IMR-90 (cell line): ENCODE results near the gene COX7A2L. TPM values are rescaled to one million over a fixed set of nuclear protein-coding genes. Genes with fewer than 3 reads are reported as not detected.
"Not testable (repeated sequence)": the region's sequence is repeated elsewhere in the genome, so short reads cannot be mapped to it uniquely, and the experiment has no call there.

Experiments used
- ATAC-seq: fragments of 200-7000 bp; cut with Tn5 transposase; 2 replicates; pipeline ENCODE4 v1.9.1; 2020; ENCODE audit warnings: low read depth, mild to moderate bottlenecking, moderate library complexity
- BruUV-seq: library from RNA; stranded (reverse); fragments of 400-500 nt; replicated peaks from 2 replicates; lab custom pipeline; 2021; lab: Mats Ljungman, UMichigan
- CTCF ChIA-PET: fragments of 300-600 bp; formaldehyde crosslinking; extraction: SDS; loops from one replicate; lab custom pipeline; 2021; ENCODE audit warnings: antibody characterized with exemption; lab: Yijun Ruan, JAX
- POLR2A ChIA-PET: fragments of 300-600 bp; sonication (Branson Sonifier 250); formaldehyde crosslinking; loops from one replicate; lab custom pipeline; 2022; ENCODE audit warnings: antibody characterized with exemption; ENCODE audit not compliant: unreplicated experiment; lab: Charles Lee
- DNase-seq: peaks from one replicate; pipeline ENCODE4 v3.0.0; 2013
- H2AFZ ChIP-seq: replicated peaks from 2 replicates; pipeline ENCODE3; 2013; ENCODE audit warnings: low read length, mild to moderate bottlenecking; ENCODE audit not compliant: poor library complexity
- H2AK5ac ChIP-seq: 2 replicates; pipeline ENCODE4 v1.6.1; 2013; ENCODE audit warnings: low read depth, low read length, inconsistent platforms
- H2AK9ac ChIP-seq: replicated peaks from 2 replicates; pipeline ENCODE3; 2013; ENCODE audit warnings: mild to moderate bottlenecking, low read depth, low read length, moderate library complexity; ENCODE audit not compliant: poor library complexity
- H2BK120ac ChIP-seq: 2 replicates; pipeline ENCODE4 v1.6.1; 2013; ENCODE audit warnings: low read depth, low read length, inconsistent platforms
- H2BK15ac ChIP-seq: 3 replicates; pipeline ENCODE4 v1.6.1; 2013; ENCODE audit warnings: low read depth, low read length, inconsistent platforms
- H2BK20ac ChIP-seq: 2 replicates; pipeline ENCODE4 v1.6.1; 2013; ENCODE audit warnings: low read depth, mild to moderate bottlenecking, inconsistent platforms, low read length, moderate library complexity
- H2BK5ac ChIP-seq: 2 replicates; pipeline ENCODE4 v1.6.1; 2013; ENCODE audit warnings: mild to moderate bottlenecking, low read depth, low read length, inconsistent platforms; ENCODE audit not compliant: poor library complexity, severe bottlenecking
- H3K14ac ChIP-seq: replicated peaks from 2 replicates; pipeline ENCODE4 v1.6.1; 2013; ENCODE audit warnings: low read depth, low read length, inconsistent platforms
- H3K18ac ChIP-seq: 2 replicates; pipeline ENCODE4 v1.6.1; 2013; ENCODE audit warnings: low read depth, low read length, control low read depth
- H3K23ac ChIP-seq: 2 replicates; pipeline ENCODE4 v1.6.1; 2013; ENCODE audit warnings: low read depth, low read length, inconsistent platforms
- H3K27ac ChIP-seq: 2 replicates; pipeline ENCODE4 v1.5.1; 2013; ENCODE audit warnings: mild to moderate bottlenecking, control low read depth, low read length; ENCODE audit not compliant: insufficient read depth
- H3K27me3 ChIP-seq: 2 replicates; pipeline ENCODE4 v1.6.1; 2013; ENCODE audit warnings: low read length; ENCODE audit not compliant: control insufficient read depth, insufficient read depth
- H3K36me3 ChIP-seq: 2 replicates; pipeline ENCODE4 v1.6.1; 2013; ENCODE audit warnings: low read length, mixed read lengths; ENCODE audit not compliant: control insufficient read depth, insufficient read depth
- H3K4ac ChIP-seq: 2 replicates; pipeline ENCODE4 v1.6.1; 2013; ENCODE audit warnings: low read depth, low read length, inconsistent platforms
- H3K4me1 ChIP-seq: 2 replicates; pipeline ENCODE4 v1.6.1; 2013; ENCODE audit warnings: low read length, mixed read lengths; ENCODE audit not compliant: control insufficient read depth, insufficient read depth
- H3K4me2 ChIP-seq: 2 replicates; pipeline ENCODE4 v1.6.1; 2013; ENCODE audit warnings: low read depth, mild to moderate bottlenecking, control low read depth, low read length, moderate library complexity
- H3K4me3 ChIP-seq: 2 replicates; pipeline ENCODE4 v1.5.1; 2013; ENCODE audit warnings: low read depth, mild to moderate bottlenecking, control low read depth, low read length, moderate library complexity; ENCODE audit not compliant: insufficient read depth
- H3K56ac ChIP-seq: 2 replicates; pipeline ENCODE4 v1.6.1; 2013; ENCODE audit warnings: low read length, inconsistent platforms; ENCODE audit not compliant: insufficient read depth; ENCODE audit errors: extremely low read depth
- H3K79me1 ChIP-seq, 2 experiments: 2 replicates each; pipeline ENCODE4 v1.6.1; 2013; ENCODE audit warnings: low read length in 2 of 2, inconsistent platforms in 1 of 2, low read depth in 1 of 2
- H3K9ac ChIP-seq: 2 replicates; pipeline ENCODE4 v1.6.1; 2013; ENCODE audit warnings: low read depth, low read length, control low read depth
- H3K9me1 ChIP-seq: 2 replicates; pipeline ENCODE4 v1.6.1; 2013; ENCODE audit warnings: low read length, inconsistent platforms; ENCODE audit not compliant: insufficient read depth
- H3K9me3 ChIP-seq: 2 replicates; pipeline ENCODE4 v1.6.1; 2013; ENCODE audit warnings: low read length; ENCODE audit not compliant: control insufficient read depth, insufficient read depth
- H4K20me1 ChIP-seq: 2 replicates; pipeline ENCODE4 v1.6.1; 2013; ENCODE audit warnings: low read length, inconsistent platforms; ENCODE audit not compliant: insufficient read depth
- H4K5ac ChIP-seq: 2 replicates; pipeline ENCODE4 v1.6.1; 2013; ENCODE audit warnings: mild to moderate bottlenecking, low read depth, low read length, control low read depth
- H4K8ac ChIP-seq, 2 experiments: 2 replicates each; pipeline ENCODE4 v1.6.1; 2013; ENCODE audit warnings: low read depth in 2 of 2, low read length in 2 of 2, control low read depth in 1 of 2, inconsistent platforms in 1 of 2
- H4K91ac ChIP-seq: 2 replicates; pipeline ENCODE4 v1.6.1; 2013; ENCODE audit warnings: low read depth, low read length, inconsistent platforms; ENCODE audit not compliant: insufficient read depth
- WGBS, 2 experiments: methylation state at CpG; one replicate each; pipeline versions ENCODE4 v1.1.5 to v1.1.7; 2013; ENCODE audit warnings: missing lambda C conversion rate in 2 of 2; ENCODE audit not compliant: insufficient read length in 1 of 2; ENCODE audit errors: extremely low coverage in 2 of 2; 5-methylcytosine and 5-hydroxymethylcytosine counted together
- dilution Hi-C: fragments of 300-500 bp; cut with HindIII; formaldehyde crosslinking; loops from one replicate; pipeline ENCODE4 v1.14.3; 2018; ENCODE audit warnings: low sequenced_read_pairs; ENCODE audit not compliant: unreplicated experiment
- in situ Hi-C: fragments of 300-500 bp; cut with MboI; formaldehyde crosslinking; loops from 3 replicates; pipeline ENCODE4 v1.14.3; 2019; ENCODE audit warnings: low sequenced_read_pairs, inconsistent platforms, mixed read lengths
- intact Hi-C: fragments of 100-400 bp; cut with micrococcal nuclease; formaldehyde crosslinking; loops from 2 replicates; pipeline ENCODE4 v1.10.0; 2022
- polyA plus RNA-seq, 3 experiments: library from polyadenylated mRNA; depleted of rRNA; stranded (reverse); fragments of >200 nt; gene quantifications; 2 replicates each; pipeline ENCODE4 v1.2.3, GENCODE V29; 2012; ENCODE audit warnings: low replicate concordance in 1 of 3
- total RNA-seq: library from RNA; depleted of rRNA; stranded (reverse); fragments of >200 nt; gene quantifications from 2 replicates; pipeline ENCODE4 v1.2.3, GENCODE V29; 2012

COX7A2L gene
- total and polyA plus RNA-seq, 2 of the 4 experiments (the other 2 are of a cell fraction): 123 to 132 TPM

DNA sequence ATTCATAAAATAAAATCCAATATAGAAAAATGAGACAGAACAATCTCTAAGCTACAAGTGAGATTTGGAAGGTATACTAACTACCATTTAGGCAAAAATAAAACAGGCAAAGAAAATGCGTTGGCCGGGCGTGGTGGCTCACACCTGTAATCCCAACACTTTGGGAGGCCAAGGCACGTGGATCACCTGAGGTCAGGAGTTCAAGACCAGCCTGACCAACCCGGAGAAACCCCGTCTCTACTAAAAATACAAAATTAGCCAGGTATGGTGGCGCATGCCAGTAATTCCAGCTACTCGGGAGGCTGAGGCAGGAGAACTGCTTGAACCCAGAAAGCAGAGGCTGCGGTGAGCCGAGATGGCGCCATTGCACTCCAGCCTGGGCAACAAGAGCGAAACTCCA lies 13.5 kb downstream of the COX7A2L start:
- ATAC-seq: not testable (repeated sequence)

DNA sequence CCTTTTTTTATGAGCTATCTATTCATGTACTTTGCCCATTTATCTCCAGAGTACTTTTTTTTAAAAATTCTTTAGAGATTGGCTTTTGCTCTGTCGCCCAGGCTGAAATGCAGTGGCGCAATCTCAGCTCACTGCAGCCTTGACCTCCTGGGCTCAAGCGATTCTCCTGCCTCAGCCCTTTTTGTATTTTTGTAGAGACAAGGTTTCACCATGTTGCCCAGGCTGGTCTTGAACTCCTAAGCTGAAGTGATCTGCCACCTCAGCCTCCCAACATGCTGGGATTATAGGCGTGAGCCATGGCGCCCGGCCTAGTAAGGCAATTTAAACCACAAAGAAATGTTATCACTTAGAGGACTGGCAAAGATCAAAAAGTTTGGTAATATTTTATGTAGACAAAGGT lies 14.2 kb downstream of the COX7A2L start:
- Histone ChIP-seq H3K4me1 (peaks cover 11% of the 10 kb centered on the region), H3K36me3 (peaks cover 11% of the 10 kb centered on the region), H3K79me1 (peaks cover 24 to 65% of the 10 kb centered on the region in 2 experiments), H3K9me1 (peaks cover 25% of the 10 kb centered on the region; the same call in 1 of the 2 replicates), H4K20me1 (peaks cover 10% of the 10 kb centered on the region)
- in situ Hi-C loops, H2BK5ac ChIP-seq, H3K27me3 ChIP-seq, H2AK9ac ChIP-seq, H3K4ac ChIP-seq, H4K5ac ChIP-seq, H3K27ac ChIP-seq, H2BK15ac ChIP-seq, H3K14ac ChIP-seq, H3K9me3 ChIP-seq, H4K8ac ChIP-seq, dilution Hi-C loops, H2AK5ac ChIP-seq, ATAC-seq, H4K91ac ChIP-seq, DNase-seq, POLR2A ChIA-PET, intact Hi-C loops, H2BK20ac ChIP-seq, H2AFZ ChIP-seq, H3K4me2 ChIP-seq, H3K23ac ChIP-seq, H3K9ac ChIP-seq, H2BK120ac ChIP-seq, H3K4me3 ChIP-seq, H3K18ac ChIP-seq, BruUV-seq, H3K56ac ChIP-seq: not testable (repeated sequence)
- CTCF ChIA-PET: interaction anchor here (0.6 to 1.2 kb wide), 3 partner anchors 10 to 316 kb away, joined by 3 to 6 read pairs (median 4); no protein-coding TSS in a partner anchor
- WGBS, 2 experiments: 100% methylated on average over 1 of the region's 6 CpGs; no CpG with 5 or more reads in 1 of the 2 experiments

More for the DNA sequence above, 13.5 kb downstream of the COX7A2L start:
- H3K9me3 ChIP-seq, intact Hi-C loops, H2BK120ac ChIP-seq, H2BK5ac ChIP-seq, H4K91ac ChIP-seq, H2AK9ac ChIP-seq, H3K23ac ChIP-seq, BruUV-seq, H3K14ac ChIP-seq, H3K4me1 ChIP-seq, H3K27me3 ChIP-seq, H3K4ac ChIP-seq, H2AFZ ChIP-seq, DNase-seq, H3K18ac ChIP-seq, H2BK15ac ChIP-seq, H3K4me2 ChIP-seq, H4K8ac ChIP-seq, in situ Hi-C loops, H2BK20ac ChIP-seq, POLR2A ChIA-PET, H3K27ac ChIP-seq, H4K5ac ChIP-seq, H3K9ac ChIP-seq, dilution Hi-C loops, H2AK5ac ChIP-seq, H3K56ac ChIP-seq, H3K4me3 ChIP-seq: not testable (repeated sequence)
- WGBS, 2 experiments: 100% methylated on average over 4 of the region's 12 CpGs; no CpG with 5 or more reads in 1 of the 2 experiments
- Histone ChIP-seq H4K20me1 (peaks cover 15% of the 10 kb centered on the region), H3K36me3 (peaks cover 11% of the 10 kb centered on the region), H3K79me1 (peaks cover 24 to 67% of the 10 kb centered on the region in 2 experiments), H3K9me1 (peaks cover 21% of the 10 kb centered on the region; the same call in 1 of the 2 replicates)
- CTCF ChIA-PET: interaction anchor here (0.6 to 0.7 kb wide), 2 partner anchors 84 to 510 kb away, joined by 3 to 4 read pairs; no protein-coding TSS in a partner anchor
